H1 (cell line): Measurements from ENCODE around the gene EDA. TPM values are rescaled to one million over a fixed set of nuclear protein-coding genes. Genes with fewer than 3 reads are reported as not detected.

Experiments used
- ATF3 ChIP-seq: IDR thresholded peaks from 2 replicates; pipeline ENCODE4 v1.6.1; 2011; ENCODE audit warnings: low read depth, mild to moderate bottlenecking, low read length; ENCODE audit not compliant: insufficient read depth
- GABPA ChIP-seq: IDR thresholded peaks from 2 replicates; pipeline ENCODE4 v1.6.1; 2011; ENCODE audit warnings: mild to moderate bottlenecking, low read length, moderate library complexity, borderline replicate concordance; ENCODE audit not compliant: insufficient read depth
- SRF ChIP-seq: IDR thresholded peaks from 2 replicates; pipeline ENCODE4 v1.6.1; 2011; ENCODE audit warnings: mild to moderate bottlenecking, low read depth, low read length, moderate library complexity
- polyA plus RNA-seq, 7 experiments: library from polyadenylated mRNA; depleted of rRNA in 3 of 7; stranded (reverse) in 5 of 7; unstranded in 2 of 7; fragments of >200 nt in 5 of 7; fragments of 200-250 nt in 2 of 7; gene quantifications; 1 replicate in 5 of 7; 2 replicates in 1 of 7; 4 replicates in 1 of 7; pipeline versions ENCODE4 v1.2.1 to v1.2.3, GENCODE V29; 2011 to 2013; ENCODE audit warnings: missing spikeins in 2 of 7, mixed read lengths in 2 of 7
- total RNA-seq: library from RNA; stranded (reverse); fragmentation: NEBNext Ultra II Directional; extraction: Animal tissue kit (Norgen Biotek cat#: 25700); gene quantifications from 2 replicates; pipeline ENCODE4 v1.2.1, GENCODE V29; 2021

Gene EDA
- total and polyA plus RNA-seq, 2 of the 8 experiments (the other 6 are each of a cell fraction or from before 2014, with no cell fraction given): 7.5 to 10.5 TPM

GRCh38 chrX:70043685-70044084 is 427.8 kb downstream of the EDA start (continued):
- TF ChIP-seq GABPA (no peak), ATF3 (no peak), SRF (no peak)
